HG02642 (cell line): ENCODE data around the gene KRTAP10-4.
"Not testable (repeated sequence)": the region's sequence is repeated elsewhere in the genome, so short reads cannot be mapped to it uniquely, and the experiment has no call there.

ENCODE experiments used
- ATAC-seq: cut with Tn5 transposase; IDR thresholded peaks from one replicate; pipeline ENCODE4 v1.9.1; 2021; ENCODE audit warnings: mild to moderate bottlenecking; ENCODE audit not compliant: unreplicated experiment, poor library complexity

KRTAP10-4 gene

DNA sequence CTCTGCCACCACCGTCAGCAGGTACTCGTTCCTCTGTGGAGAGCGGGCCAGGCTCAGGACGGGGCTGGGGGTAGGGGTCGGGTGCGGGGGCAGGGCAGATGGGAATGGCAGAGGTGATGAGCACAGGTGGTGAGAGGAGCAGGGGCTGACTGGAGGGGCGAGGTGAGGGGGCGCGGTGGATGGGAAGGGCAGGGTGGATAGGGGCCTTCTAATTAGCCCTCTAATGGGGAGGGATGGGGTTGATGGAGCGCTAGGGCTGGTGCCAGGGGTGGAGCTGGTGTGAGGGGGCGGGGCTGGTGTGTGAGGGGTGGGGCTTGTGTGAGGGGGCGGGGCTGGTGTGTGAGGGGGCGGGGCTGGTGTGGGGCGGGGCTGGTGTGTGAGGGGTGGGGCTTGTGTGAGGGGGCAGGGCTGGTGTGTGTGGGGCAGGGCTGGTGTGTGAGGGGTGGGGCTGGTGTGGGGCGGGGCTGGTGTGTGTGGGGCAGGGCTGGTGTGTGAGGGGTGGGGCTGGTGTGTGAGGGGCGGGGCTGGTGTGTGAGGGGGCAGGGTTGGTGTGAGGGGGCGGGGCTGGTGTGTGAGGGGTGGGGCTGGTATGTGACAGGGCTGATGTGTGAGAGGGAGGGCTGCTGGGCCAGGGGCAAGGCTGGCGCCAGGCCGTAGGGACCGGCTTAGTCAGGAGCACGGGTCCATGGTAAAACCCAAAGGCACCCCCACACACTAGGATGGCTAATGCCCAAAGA lies 39.5 kb upstream of the KRTAP10-4 start:
- ATAC-seq, result no peak

DNA sequence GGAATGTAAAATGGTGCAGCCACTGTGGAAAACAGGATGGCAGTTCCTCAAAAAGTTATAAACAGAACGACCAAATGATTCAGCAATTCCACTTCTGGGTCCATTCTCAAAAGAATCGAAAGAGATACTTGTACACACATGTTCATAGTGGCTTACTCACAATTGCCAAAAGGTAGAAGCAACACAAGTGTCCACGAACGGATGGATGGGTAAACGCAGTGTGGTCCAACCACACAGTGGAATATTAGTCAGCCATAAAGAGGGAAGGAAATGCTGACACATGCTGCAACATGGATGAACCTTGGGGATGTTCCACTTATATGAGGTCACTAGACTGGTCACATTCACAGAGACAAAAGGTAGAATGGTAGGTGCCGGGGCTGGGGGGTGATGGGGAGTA lies 38.8 kb upstream of the KRTAP10-4 start:
- no peak for ATAC-seq

DNA sequence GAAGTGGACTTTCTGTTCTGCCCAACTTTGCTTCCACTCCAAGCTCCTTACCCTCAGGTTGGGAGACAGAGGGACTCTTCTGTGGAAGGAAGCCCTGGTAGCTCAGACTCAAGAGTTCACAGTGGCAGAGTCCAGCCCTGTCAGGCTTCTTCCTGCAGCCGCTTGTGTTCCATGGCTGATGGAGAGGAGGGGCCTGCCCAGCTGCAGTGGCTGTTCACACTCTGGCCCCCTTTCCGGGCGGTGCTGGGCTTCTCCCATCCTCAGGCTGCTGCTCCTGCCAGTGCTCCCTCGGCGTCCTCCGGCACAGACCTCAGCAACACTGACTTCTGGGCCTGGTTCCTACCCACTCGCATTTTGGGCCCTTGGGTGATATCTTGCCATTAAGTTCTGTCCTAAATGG lies 37.6 kb upstream of the KRTAP10-4 start:
- no peak for ATAC-seq

DNA sequence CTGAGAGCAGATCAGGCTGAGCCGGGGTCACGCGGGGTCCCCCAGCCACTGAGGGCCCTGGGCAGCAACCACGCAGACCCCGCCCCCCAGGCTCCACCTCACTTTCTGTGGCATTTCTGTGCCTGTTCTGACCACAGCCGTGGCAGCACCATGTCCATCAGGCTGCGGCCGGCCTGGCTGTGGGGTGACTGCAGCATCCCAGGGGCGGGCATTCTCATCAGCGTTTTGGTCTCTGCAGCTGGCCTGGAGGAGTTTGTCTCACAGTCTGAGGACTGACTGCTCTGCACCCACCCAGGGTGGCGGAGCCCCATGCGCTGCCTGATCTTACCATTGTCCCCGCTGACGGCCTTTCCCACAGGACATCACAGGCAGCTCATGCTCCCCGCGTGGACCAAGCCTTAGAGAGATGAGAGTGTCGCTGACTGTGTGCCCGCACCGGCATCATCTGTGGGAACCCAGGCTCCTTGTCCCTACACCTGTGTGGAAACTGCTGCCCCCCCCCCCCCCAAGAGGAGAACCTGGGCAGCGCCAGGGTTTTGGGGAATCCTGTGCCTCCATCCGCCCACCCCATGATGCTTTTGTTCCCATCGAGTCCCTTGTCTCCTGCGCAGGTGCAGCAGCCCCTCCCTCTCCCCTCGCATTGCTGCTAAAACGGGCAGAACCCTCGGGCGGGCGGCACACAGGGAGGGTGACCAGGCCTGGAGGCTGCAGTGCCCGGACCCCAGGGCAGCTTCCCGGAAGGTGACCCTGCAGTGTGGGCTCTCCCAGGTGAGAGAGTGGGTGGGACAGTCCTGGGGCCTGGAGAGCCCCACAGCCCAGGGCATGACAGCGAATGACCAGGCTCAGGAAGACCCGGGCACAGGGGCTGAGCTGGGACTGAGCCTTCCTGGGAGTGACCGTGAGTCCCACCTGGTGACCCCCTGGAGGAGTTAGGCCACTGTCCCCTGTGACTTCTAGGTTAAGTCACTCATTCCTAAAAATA lies 35.3 kb upstream of the KRTAP10-4 start:
- no peak for ATAC-seq

DNA sequence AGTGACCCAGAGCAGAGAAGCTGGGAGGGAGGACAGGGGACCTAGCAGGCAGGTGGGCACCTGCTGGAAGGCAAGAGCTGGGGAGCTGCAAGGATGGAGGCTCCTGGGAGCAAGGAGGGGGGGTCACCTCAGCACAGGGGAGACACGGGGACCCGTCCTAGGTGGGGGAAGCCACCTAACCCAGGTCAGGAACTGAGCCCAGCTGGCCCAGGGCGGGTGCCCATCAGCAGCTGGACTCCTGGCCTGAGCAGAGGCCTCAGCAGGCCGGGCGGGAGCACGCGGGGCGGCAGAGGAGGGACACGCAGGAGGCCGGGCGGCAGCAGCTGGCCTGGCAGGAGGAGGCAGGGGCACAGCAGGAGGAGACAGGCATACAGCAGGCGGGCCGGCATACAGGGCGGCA lies 34.5 kb upstream of the KRTAP10-4 start:
- no peak for ATAC-seq

DNA sequence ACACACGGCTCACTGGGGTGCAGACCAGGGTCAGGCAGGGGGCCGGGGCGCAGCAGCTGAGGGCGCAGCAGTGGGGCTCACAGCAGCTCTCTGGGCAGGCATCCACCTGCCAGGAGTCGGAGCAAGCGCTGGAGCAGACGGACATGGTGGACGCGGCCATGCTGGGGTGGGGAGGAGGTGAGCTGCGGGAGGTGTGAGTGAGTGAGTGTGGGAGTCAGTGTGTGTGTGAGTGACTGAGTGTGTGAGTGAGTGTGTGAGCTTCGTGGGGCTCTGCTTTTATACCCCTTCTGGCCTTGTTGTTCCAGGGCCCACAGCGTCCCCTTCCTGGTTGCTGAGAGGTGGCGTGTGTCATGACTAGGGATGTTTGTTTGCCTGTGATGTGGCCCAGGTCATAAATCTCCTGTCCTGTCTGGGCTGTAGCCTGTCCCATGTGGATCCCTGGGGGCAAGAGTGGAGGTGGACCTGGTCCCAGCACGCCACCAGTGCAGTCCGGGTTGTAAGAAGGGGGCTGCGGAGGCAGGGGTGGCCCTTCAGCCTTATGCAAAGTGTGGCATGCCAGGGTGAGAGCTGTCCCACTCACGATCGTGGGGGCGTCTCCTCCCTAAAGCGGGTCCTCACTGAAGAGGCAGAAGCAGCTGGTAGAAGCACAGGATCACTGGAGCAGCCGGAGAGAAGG lies 33.4 kb upstream of the KRTAP10-4 start, which contains the start of gene KRTAP10-1:
TSS of gene KRTAP10-1 (minus strand) at position 205 of the 676 bp plus-strand sequence. CDS start at position 160, 45 bp downstream.
- ATAC-seq, result no peak

DNA sequence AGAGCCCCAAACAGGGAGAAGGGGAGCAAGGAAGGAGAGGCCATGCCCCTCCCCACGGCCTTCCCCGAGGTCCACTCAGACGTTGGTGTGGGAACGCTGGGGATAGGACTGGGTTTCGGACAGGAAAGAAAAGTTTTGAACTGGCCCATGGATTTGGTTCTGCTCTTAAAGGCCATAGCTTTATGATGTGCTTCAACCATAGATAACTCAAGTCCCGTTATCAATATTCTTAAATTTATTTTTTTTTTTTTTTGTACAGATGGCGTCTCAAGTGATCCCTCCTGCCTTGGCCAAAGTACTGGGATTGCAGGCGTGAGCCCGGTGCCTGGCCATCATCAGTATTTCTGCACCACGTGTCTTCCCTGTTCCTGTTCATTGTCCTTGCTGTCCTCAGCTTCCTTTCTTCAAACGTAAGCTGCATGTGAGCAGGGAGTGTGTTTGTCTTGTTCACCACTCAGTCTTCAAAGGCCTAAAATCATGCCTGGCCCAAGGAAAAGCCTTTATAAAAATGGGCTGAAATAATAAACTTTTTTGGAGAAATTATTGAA lies 32.7 kb upstream of the KRTAP10-4 start:
- ATAC-seq, result no peak

DNA sequence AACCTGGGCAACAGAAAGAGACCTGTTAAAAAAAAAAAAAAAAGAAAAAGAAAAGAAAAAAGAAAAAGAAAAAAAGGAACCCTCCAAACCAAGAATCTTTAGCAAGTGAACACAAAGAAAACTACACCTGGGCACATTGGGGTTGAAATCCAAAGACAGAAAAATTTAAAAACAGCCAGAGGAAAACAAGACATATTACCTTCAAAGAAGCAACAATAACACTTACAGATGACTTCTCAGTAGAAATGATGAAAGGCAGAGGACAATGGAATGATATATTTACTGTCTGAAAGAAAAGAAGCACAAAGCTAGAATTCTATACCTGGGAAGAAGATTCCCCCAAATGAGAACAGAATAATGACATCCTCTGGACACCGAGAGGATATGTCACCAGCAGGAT lies 30.8 kb upstream of the KRTAP10-4 start:
- no peak for ATAC-seq

DNA sequence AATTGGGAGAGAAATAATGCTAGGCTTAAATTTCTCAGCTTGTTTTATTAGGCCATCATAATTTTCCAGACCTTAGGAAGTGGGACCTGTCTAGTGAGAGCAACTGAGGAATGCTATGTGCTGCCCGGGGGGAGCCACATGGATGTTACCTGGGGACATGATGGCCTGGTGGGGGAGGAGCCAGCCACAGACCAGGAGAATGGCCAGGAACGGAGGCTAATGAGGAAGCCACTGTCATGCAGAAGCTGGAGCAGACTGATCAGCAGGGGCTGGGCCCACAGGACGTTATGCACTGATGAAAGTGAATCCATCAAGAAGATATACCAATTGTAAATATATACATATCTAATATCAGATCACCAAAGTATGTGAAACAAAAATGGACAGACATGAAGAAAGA lies 29.0 kb upstream of the KRTAP10-4 start:
- ATAC-seq, result no peak

DNA sequence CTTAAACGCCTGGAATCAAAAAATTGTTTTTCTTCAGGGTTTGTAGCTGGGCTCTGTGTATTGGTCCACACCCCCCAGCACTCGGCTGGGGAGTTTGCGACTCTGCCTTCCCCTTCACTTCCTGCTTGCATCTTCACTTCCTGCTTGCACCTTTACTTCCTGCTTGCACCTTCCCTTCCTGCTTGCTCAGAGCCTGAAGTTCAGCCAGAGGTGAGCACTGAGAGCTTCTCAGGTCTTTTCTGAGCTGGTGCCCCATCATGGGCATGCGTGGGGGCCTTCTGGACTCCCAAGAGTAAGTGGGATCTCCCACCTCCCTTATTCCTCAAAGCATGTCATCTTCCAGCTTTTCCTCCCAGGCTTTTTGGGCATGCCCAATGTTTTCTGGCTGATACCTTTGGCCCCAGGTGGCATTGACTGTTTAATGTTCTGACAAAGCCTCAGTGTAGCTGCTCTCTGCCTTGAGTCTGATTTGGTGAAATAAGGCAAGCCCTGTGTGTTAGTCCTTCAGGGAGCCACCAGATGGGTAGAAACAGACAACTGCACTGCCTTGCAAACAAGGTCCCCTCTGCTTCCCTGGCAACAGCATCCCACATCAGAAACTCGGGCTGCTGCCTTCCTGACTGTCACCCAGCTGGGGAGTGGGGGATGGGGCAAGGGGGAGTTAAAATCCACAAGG lies 25.7 kb upstream of the KRTAP10-4 start:
- no peak for ATAC-seq

DNA sequence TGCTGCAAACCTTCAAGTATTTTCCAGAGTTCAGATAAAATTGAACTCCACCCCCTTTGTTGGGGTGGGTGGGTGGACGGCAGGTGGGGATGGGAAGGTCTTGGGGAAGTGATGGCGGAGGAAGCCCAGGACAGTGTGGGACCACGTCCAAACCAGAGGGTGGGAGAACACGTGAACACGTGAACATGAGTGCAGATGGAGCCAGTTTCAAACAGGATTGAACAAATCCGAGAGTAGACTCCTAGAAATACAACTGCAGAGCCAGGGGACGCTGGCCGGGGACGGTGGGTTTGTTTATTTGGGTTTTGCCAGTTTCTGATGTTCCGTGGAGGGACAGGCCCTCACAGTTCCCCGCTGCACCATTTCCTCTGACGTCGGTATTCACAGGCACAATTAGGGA lies 25.1 kb upstream of the KRTAP10-4 start:
- ATAC-seq, result no peak

DNA sequence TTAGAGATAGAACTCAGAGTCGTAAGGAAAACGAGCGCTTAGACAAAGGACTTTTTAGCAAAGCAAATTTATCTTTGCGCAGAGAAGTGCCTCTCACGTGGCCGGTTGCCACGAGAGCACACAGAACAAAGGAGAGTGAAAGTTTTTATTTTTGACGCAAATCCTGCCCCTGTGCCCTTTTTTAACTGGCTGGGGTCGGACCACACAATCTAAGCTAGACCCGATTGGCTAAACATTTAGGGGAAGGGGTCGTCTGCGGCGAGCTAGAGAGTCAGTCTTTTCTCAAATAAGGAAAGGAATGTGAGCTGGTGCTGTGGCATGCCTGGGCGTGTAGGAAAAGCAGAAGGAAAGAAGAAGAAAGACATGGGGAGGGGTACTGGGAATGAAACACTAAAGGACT lies 24.6 kb upstream of the KRTAP10-4 start:
- ATAC-seq, result no peak

DNA sequence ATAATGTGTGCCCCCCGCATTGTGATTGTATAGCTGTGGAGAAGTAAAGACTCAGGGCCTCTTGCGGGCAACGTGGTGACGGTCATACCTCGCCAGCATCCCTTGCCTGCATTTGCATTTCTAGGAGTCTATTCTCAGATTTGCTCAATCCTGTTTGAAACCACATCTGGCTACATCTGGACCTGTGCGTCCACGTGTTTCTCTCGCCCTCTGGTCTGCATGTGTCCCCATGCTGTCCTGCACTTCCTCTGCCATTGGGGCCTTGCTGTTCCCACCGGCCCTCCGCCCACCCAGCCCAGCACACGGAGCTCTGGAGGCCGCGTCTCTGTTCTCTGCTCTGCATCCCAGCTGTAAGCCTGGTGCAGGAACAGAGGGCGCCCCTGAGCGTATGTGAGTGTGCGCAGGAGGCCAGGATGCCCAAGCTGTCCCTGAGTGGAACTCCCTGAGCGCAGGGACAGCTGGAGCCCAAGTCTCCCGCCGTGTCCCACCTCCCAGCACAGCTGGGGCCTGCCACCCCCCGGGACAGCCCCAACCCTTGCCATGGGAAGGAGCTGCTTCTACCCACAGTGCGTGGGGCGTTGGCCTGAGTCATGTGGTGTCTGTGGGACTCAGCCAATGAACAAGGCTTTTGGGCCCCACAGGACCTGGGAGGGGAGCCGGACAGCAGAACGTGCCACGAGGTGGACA lies 23.9 kb upstream of the KRTAP10-4 start:
- no peak for ATAC-seq

DNA sequence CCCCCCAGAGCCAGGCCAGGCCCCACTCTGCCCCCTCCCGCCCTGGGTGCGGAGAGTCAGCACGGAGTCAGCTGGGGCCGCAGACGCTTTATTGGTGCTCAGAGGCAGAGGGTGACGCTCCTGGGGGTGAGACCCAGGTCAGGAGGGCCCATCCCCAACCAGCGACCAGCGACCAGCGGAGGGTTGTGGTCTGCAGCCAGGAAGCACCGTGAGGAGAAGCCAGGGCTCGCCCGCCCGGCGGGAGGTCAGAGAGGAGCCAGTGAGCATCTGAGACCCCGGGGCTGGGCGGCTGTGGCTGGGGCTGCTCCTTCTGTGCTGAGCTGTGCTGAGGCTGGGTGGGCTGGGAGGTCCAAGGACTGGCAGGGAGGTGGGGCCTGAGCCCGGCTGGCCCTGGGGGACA lies 23.2 kb upstream of the KRTAP10-4 start:
- not testable (repeated sequence) for ATAC-seq

DNA sequence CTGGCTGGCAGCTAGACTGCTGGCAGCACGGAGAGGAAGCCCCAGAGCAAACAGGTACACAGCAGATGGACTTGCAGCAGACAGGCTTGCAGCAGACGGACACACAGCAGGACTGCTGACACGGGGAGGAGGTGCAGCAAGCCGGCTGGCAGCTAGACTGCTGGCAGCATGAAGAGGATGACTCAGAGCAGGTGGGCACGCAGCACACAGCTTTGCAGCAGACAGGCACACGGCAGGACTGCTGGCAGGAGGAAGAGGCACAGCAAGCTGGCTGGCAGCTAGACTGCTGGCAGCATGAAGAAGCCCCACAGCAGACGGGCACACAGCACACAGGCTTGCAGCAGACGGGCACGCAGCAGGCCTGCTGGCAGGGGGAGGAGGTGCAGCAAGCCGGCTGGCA lies 22.7 kb upstream of the KRTAP10-4 start:
- ATAC-seq, result no peak

DNA sequence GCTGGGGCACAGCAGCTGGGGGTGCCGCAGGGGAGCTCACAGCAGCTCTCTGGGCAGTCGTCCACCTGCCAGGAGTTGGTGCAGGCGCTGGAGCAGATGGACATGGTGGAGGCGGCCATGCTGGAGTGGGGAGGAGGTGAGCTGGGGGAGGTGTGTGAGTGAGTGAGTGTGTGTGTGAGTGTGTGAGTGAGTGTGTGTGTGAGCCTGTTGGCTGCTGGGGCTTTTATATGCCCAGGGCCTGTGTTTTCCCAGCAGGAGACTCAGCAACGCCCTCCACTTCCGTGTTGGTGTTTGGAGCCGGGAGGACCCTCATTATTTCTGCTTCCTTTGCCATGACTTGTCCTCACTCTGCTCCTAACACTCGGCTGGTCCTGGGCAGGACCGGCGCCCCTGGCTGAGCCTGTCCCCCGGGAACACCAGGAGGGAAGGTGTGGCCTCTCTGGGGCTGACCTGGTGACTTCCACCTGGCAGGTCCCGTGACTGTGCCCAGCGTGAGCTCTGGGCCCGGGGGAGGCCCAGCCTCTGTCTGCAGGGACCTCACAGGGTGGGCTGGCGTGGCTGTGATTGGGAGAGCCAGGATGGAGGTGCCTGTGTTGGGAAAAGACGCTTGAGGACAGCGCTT lies 22.1 kb upstream of the KRTAP10-4 start, which contains the start of gene KRTAP10-2:
TSS of gene KRTAP10-2 (minus strand) at position 166 of the 622 bp plus-strand sequence. CDS start at position 119, 47 bp downstream.
- ATAC-seq, result no peak

DNA sequence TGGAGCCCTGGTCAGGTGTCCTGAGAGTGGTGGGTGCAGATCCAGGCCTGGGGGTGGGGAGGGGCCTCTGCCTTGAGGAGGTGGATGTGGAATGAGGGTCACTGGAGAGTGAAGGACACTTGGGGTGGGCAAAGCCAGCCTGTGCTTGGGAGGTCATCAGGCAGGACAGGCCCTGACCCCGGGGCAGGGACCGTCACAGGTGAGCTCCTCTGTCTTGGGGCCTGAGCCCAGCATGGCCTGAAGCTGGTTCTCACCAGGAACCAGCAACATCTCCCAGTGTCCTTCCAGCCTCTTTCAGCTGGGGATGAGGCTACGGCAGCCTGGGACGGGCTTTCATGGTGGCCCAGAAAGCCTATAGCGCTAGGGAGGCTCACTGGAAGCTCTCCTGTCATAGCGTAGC lies 21.4 kb upstream of the KRTAP10-4 start:
- ATAC-seq, result no peak

DNA sequence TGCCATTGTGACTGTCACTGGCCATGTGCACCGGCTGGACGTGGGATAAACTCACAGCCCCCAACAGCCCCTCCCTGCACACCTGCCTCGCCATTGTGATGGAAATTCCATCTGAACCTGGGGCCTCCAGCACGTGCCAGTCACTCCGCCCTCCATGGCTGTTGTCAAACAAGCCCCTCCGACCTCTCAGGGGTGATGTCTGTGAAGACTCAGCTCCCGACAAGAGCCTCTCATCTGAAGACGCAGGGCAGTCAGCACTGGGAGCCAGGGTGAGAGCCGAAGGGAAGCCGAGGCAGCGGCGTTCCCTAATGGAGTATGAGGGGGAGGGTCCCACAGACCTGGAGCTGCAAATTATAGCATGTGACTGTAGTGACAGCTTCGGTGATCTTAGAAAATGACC lies 20.8 kb upstream of the KRTAP10-4 start:
- no peak for ATAC-seq
